Lung (tissue), 12 donors: ENCODE data around the gene ARL8B. TPM values are rescaled to one million over a fixed set of nuclear protein-coding genes. Genes with fewer than 3 reads are reported as not detected.

Experiments used
- ATAC-seq: fragments of 200-7000 bp; cut with Tn5 transposase; one replicate; pipeline ENCODE4 v1.9.1; 2020; ENCODE audit warnings: moderate number of reproducible peaks; ENCODE audit not compliant: insufficient read depth, low FRiP score
- DNase-seq, 3 donors: peaks; one replicate each; pipeline ENCODE4 v3.0.0-alpha.2; 2013 to 2017
- H3K27ac ChIP-seq, 2 donors: one replicate each; pipeline ENCODE4 v1.5.1; 2013; ENCODE audit warnings: mild to moderate bottlenecking in 2 of 2, moderate library complexity in 2 of 2, control low read depth in 1 of 2, inconsistent platforms in 1 of 2, low read depth in 1 of 2, low read length in 1 of 2
- H3K27me3 ChIP-seq, 3 donors: one replicate each; pipeline ENCODE4 v1.5.1; 2013; ENCODE audit warnings: low read length in 2 of 3; ENCODE audit not compliant: control insufficient read depth in 3 of 3, insufficient read depth in 3 of 3
- H3K36me3 ChIP-seq, 4 donors: one replicate each; pipeline ENCODE4 v1.5.1; 2013; ENCODE audit warnings: low read length in 4 of 4, mild to moderate bottlenecking in 1 of 4, moderate library complexity in 1 of 4; ENCODE audit not compliant: control insufficient read depth in 4 of 4, insufficient read depth in 4 of 4
- H3K4me1 ChIP-seq, 5 donors: one replicate each; pipeline ENCODE4 v1.5.1; 2013; ENCODE audit warnings: low read length in 5 of 5, mild to moderate bottlenecking in 2 of 5, moderate library complexity in 1 of 5; ENCODE audit not compliant: control insufficient read depth in 5 of 5, insufficient read depth in 5 of 5
- H3K4me3 ChIP-seq: one replicate; pipeline ENCODE4 v1.5.1; 2013; ENCODE audit warnings: mild to moderate bottlenecking, control low read depth, moderate library complexity
- H3K9ac ChIP-seq, 2 donors: one replicate each; pipeline ENCODE4 v1.5.1; 2013; ENCODE audit warnings: low read length in 2 of 2, control low read depth in 1 of 2; ENCODE audit not compliant: insufficient read depth in 1 of 2
- H3K9me3 ChIP-seq, 4 donors: one replicate each; pipeline ENCODE4 v1.5.1; 2013; ENCODE audit warnings: low read length in 3 of 4, mild to moderate bottlenecking in 1 of 4, moderate library complexity in 1 of 4; ENCODE audit not compliant: control insufficient read depth in 4 of 4, insufficient read depth in 3 of 4
- CTCF ChIP-seq: IDR thresholded peaks from 2 replicates; pipeline ENCODE4 v1.5.1; 2012; ENCODE audit warnings: mild to moderate bottlenecking; ENCODE audit errors: control extremely low read depth, extremely low read depth
- WGBS, 2 donors: extraction: QIAGEN DNeasy Blood & Tissue Kit; methylation state at CpG; one replicate each; pipeline ENCODE4 v1.1.7; 2013; 5-methylcytosine and 5-hydroxymethylcytosine counted together
- polyA plus RNA-seq, 2 donors: library from polyadenylated mRNA; stranded (reverse); fragments of 200-250 nt; gene quantifications; one replicate each; pipeline ENCODE4 v1.2.1, GENCODE V29; 2013
- total RNA-seq, 2 donors: library from RNA; depleted of rRNA in 1 of 2; stranded (reverse); fragments of >200 nt in 1 of 2; gene quantifications; one replicate each; pipeline ENCODE4 v1.2.1, GENCODE V29; 2014 to 2021
- donor health status: control.
- donor health status: control.
- donor health status: Bipolar disorder and iron deficiency.
- donor health status: healthy.
- donor health status: DM: yes; HTN: yes; CAD: no.

Gene ARL8B
- total and polyA plus RNA-seq, 4 donors: 58.9 to 108 (median 74.8) TPM

- ATAC-seq: no peak
- Histone ChIP-seq H3K27me3 (no peaks in the 10 kb centered on the region), H3K4me1 (peaks cover 0 to 7% (median 0%) of the 10 kb centered on the region in 5 donors), H3K27ac (peak overlapping the region in 1 of 2 donors; percentile 58), H3K36me3 (peaks cover 0 to 10% (median 3%) of the 10 kb centered on the region in 4 donors), H3K9ac (no peak overlapping the region), H3K4me3 (no peak overlapping the region), H3K9me3 (no peaks in the 10 kb centered on the region)
- DNase-seq: no peak
- TF ChIP-seq CTCF: no peak
- WGBS, 2 donors: 20 to 35% methylated on average over 2 of the region's 2 CpGs
Observed at GRCh38 chr3:5195605-5196004, 73.5 kb downstream of the ARL8B start.

GRCh38 chr3:5197022-5197421 lies 74.9 kb downstream of the ARL8B start:
- ATAC-seq (no peak), DNase-seq (no peak)
- Histone ChIP-seq H3K36me3 (peaks cover 2 to 13% (median 6%) of the 10 kb centered on the region in 4 donors), H3K9me3 (no peaks in the 10 kb centered on the region), H3K4me3 (no peak overlapping the region), H3K4me1 (peaks cover 0 to 6% (median 0%) of the 10 kb centered on the region in 5 donors), H3K9ac (no peak overlapping the region), H3K27me3 (no peaks in the 10 kb centered on the region), H3K27ac (no peak overlapping the region)
- 81 to 93% methylated on average over 4 of the region's 4 CpGs for WGBS, 2 donors
- TF ChIP-seq CTCF: no peak

- Histone ChIP-seq H3K9ac (no peak overlapping the region), H3K27ac (peak overlapping the region in 1 of 2 donors; percentile 56), H3K4me1 (peaks cover 0 to 6% (median 0%) of the 10 kb centered on the region in 5 donors), H3K9me3 (no peaks in the 10 kb centered on the region), H3K27me3 (no peaks in the 10 kb centered on the region), H3K36me3 (peaks cover 4 to 19% (median 10%) of the 10 kb centered on the region in 4 donors), H3K4me3 (no peak overlapping the region)
- 76 to 85% methylated on average over 8 of the region's 8 CpGs for WGBS, 2 donors
- TF ChIP-seq CTCF: no peak
- no peak for ATAC-seq
- DNase-seq: no peak
Observed at GRCh38 chr3:5197470-5198312, 75.6 kb downstream of the ARL8B start.
